ENCODE data around the gene PRKN.

PRKN gene

GRCh38 chr6:161406646-161407045 is 1320.9 kb downstream of the PRKN start:
- Histone ChIP-seq H3K9ac (ENCODE audit: low read length in 2 of 2) (no peak overlapping the region), H3K9me3 (ENCODE audit: control insufficient read depth in 2 of 2, low read length in 2 of 2) (no peaks in the 10 kb centered on the region), H3K27ac (ENCODE audit: low read length) (no peak overlapping the region), H3K36me3 (ENCODE audit: control insufficient read depth in 2 of 2, insufficient read depth in 2 of 2, low read length in 2 of 2) (no peaks in the 10 kb centered on the region), H3K27me3 (ENCODE audit: control insufficient read depth in 1 of 2, insufficient read depth in 2 of 2, low read length in 2 of 2) (no peaks in the 10 kb centered on the region), H3K4me3 (ENCODE audit: low read length in 2 of 2) (no peak overlapping the region), H3K4me1 (ENCODE audit: control insufficient read depth, insufficient read depth, low read length) (no peaks in the 10 kb centered on the region)

GRCh38 chr6:161405418-161405817 is 1322.1 kb downstream of the PRKN start:
- Histone ChIP-seq H3K27me3 (ENCODE audit: control insufficient read depth in 1 of 2, insufficient read depth in 2 of 2, low read length in 2 of 2) (no peaks in the 10 kb centered on the region), H3K36me3 (ENCODE audit: control insufficient read depth in 2 of 2, insufficient read depth in 2 of 2, low read length in 2 of 2) (no peaks in the 10 kb centered on the region), H3K27ac (ENCODE audit: low read length) (no peak overlapping the region), H3K4me3 (ENCODE audit: low read length in 2 of 2) (no peak overlapping the region), H3K9ac (ENCODE audit: low read length in 2 of 2) (no peak overlapping the region), H3K9me3 (ENCODE audit: control insufficient read depth in 2 of 2, low read length in 2 of 2) (no peaks in the 10 kb centered on the region), H3K4me1 (ENCODE audit: control insufficient read depth, insufficient read depth, low read length) (no peaks in the 10 kb centered on the region)

GRCh38 chr6:161403717-161404116 is 1323.8 kb downstream of the PRKN start:
- H3K27me3 ChIP-seq (ENCODE audit: control insufficient read depth in 1 of 2, insufficient read depth in 2 of 2, low read length in 2 of 2) = no peaks in the 10 kb centered on the region
- H3K9me3 ChIP-seq (ENCODE audit: control insufficient read depth in 2 of 2, low read length in 2 of 2) = peaks cover 0 to 2% of the 10 kb centered on the region in 2 donors
- no peak overlapping the region for H3K4me3 ChIP-seq (ENCODE audit: low read length in 2 of 2)
- no peak overlapping the region for H3K9ac ChIP-seq (ENCODE audit: low read length in 2 of 2)
- no peak overlapping the region for H3K27ac ChIP-seq (ENCODE audit: low read length)
- no peaks in the 10 kb centered on the region for H3K36me3 ChIP-seq (ENCODE audit: control insufficient read depth in 2 of 2, insufficient read depth in 2 of 2, low read length in 2 of 2)
- no peaks in the 10 kb centered on the region for H3K4me1 ChIP-seq (ENCODE audit: control insufficient read depth, insufficient read depth, low read length)

- Histone ChIP-seq H3K9ac (ENCODE audit: low read length in 2 of 2) (no peak overlapping the region), H3K9me3 (ENCODE audit: control insufficient read depth in 2 of 2, low read length in 2 of 2) (peaks cover 0 to 2% of the 10 kb centered on the region in 2 donors), H3K4me1 (ENCODE audit: control insufficient read depth, insufficient read depth, low read length) (no peaks in the 10 kb centered on the region), H3K27me3 (ENCODE audit: control insufficient read depth in 1 of 2, insufficient read depth in 2 of 2, low read length in 2 of 2) (no peaks in the 10 kb centered on the region), H3K27ac (ENCODE audit: low read length) (no peak overlapping the region), H3K4me3 (ENCODE audit: low read length in 2 of 2) (no peak overlapping the region), H3K36me3 (ENCODE audit: control insufficient read depth in 2 of 2, insufficient read depth in 2 of 2, low read length in 2 of 2) (no peaks in the 10 kb centered on the region)
Observed at GRCh38 chr6:161401587-161402309, 1325.8 kb downstream of the PRKN start.

- no peak overlapping the region for H3K4me3 ChIP-seq (ENCODE audit: low read length in 2 of 2)
- H3K27me3 ChIP-seq (ENCODE audit: control insufficient read depth in 1 of 2, insufficient read depth in 2 of 2, low read length in 2 of 2) = no peaks in the 10 kb centered on the region
- no peaks in the 10 kb centered on the region for H3K36me3 ChIP-seq (ENCODE audit: control insufficient read depth in 2 of 2, insufficient read depth in 2 of 2, low read length in 2 of 2)
- H3K9ac ChIP-seq (ENCODE audit: low read length in 2 of 2) = no peak overlapping the region
- peaks cover 0 to 2% of the 10 kb centered on the region in 2 donors for H3K9me3 ChIP-seq (ENCODE audit: control insufficient read depth in 2 of 2, low read length in 2 of 2)
- peaks cover 3% of the 10 kb centered on the region for H3K4me1 ChIP-seq (ENCODE audit: control insufficient read depth, insufficient read depth, low read length)
- no peak overlapping the region for H3K27ac ChIP-seq (ENCODE audit: low read length)
Observed at GRCh38 chr6:161400671-161401070, 1326.9 kb downstream of the PRKN start.

GRCh38 chr6:161396539-161396938 is 1331.0 kb downstream of the PRKN start:
- Histone ChIP-seq H3K4me3 (ENCODE audit: low read length in 2 of 2) (no peak overlapping the region), H3K4me1 (ENCODE audit: control insufficient read depth, insufficient read depth, low read length) (peaks cover 5% of the 10 kb centered on the region), H3K27me3 (ENCODE audit: control insufficient read depth in 1 of 2, insufficient read depth in 2 of 2, low read length in 2 of 2) (no peaks in the 10 kb centered on the region), H3K36me3 (ENCODE audit: control insufficient read depth in 2 of 2, insufficient read depth in 2 of 2, low read length in 2 of 2) (no peaks in the 10 kb centered on the region), H3K9me3 (ENCODE audit: control insufficient read depth in 2 of 2, low read length in 2 of 2) (peaks cover 0 to 2% of the 10 kb centered on the region in 2 donors), H3K27ac (ENCODE audit: low read length) (no peak overlapping the region), H3K9ac (ENCODE audit: low read length in 2 of 2) (no peak overlapping the region)

- no peak overlapping the region for H3K4me3 ChIP-seq (ENCODE audit: low read length in 2 of 2)
- H3K36me3 ChIP-seq (ENCODE audit: control insufficient read depth in 2 of 2, insufficient read depth in 2 of 2, low read length in 2 of 2) = no peaks in the 10 kb centered on the region
- H3K27me3 ChIP-seq (ENCODE audit: control insufficient read depth in 1 of 2, insufficient read depth in 2 of 2, low read length in 2 of 2) = no peaks in the 10 kb centered on the region
- no peak overlapping the region for H3K27ac ChIP-seq (ENCODE audit: low read length)
- H3K9ac ChIP-seq (ENCODE audit: low read length in 2 of 2) = no peak overlapping the region
- H3K4me1 ChIP-seq (ENCODE audit: control insufficient read depth, insufficient read depth, low read length) = peaks cover 5% of the 10 kb centered on the region
- peaks cover 0 to 2% of the 10 kb centered on the region in 2 donors for H3K9me3 ChIP-seq (ENCODE audit: control insufficient read depth in 2 of 2, low read length in 2 of 2)
Observed at GRCh38 chr6:161395716-161396231, 1331.8 kb downstream of the PRKN start.

- Histone ChIP-seq H3K27ac (ENCODE audit: low read length) (no peak overlapping the region), H3K9me3 (ENCODE audit: control insufficient read depth in 2 of 2, low read length in 2 of 2) (peaks cover 0 to under 1% of the 10 kb centered on the region in 2 donors), H3K27me3 (ENCODE audit: control insufficient read depth in 1 of 2, insufficient read depth in 2 of 2, low read length in 2 of 2) (no peaks in the 10 kb centered on the region), H3K4me3 (ENCODE audit: low read length in 2 of 2) (no peak overlapping the region), H3K9ac (ENCODE audit: low read length in 2 of 2) (no peak overlapping the region), H3K36me3 (ENCODE audit: control insufficient read depth in 2 of 2, insufficient read depth in 2 of 2, low read length in 2 of 2) (no peaks in the 10 kb centered on the region), H3K4me1 (ENCODE audit: control insufficient read depth, insufficient read depth, low read length) (peaks cover 5% of the 10 kb centered on the region)
Observed at GRCh38 chr6:161394437-161394836, 1333.1 kb downstream of the PRKN start.

- peak overlapping the region in 1 of 2 donors; percentile 40 for H3K4me3 ChIP-seq (ENCODE audit: low read length in 2 of 2)
- H3K9ac ChIP-seq (ENCODE audit: low read length in 2 of 2) = no peak overlapping the region
- no peaks in the 10 kb centered on the region for H3K36me3 ChIP-seq (ENCODE audit: control insufficient read depth in 2 of 2, insufficient read depth in 2 of 2, low read length in 2 of 2)
- H3K4me1 ChIP-seq (ENCODE audit: control insufficient read depth, insufficient read depth, low read length) = peaks cover 5% of the 10 kb centered on the region
- no peaks in the 10 kb centered on the region for H3K27me3 ChIP-seq (ENCODE audit: control insufficient read depth in 1 of 2, insufficient read depth in 2 of 2, low read length in 2 of 2)
- H3K27ac ChIP-seq (ENCODE audit: low read length) = no peak overlapping the region
- no peaks in the 10 kb centered on the region for H3K9me3 ChIP-seq (ENCODE audit: control insufficient read depth in 2 of 2, low read length in 2 of 2)
Observed at GRCh38 chr6:161393839-161394364, 1333.7 kb downstream of the PRKN start.

- no peak overlapping the region for H3K27ac ChIP-seq (ENCODE audit: low read length)
- no peak overlapping the region for H3K4me3 ChIP-seq (ENCODE audit: low read length in 2 of 2)
- H3K27me3 ChIP-seq (ENCODE audit: control insufficient read depth in 1 of 2, insufficient read depth in 2 of 2, low read length in 2 of 2) = no peaks in the 10 kb centered on the region
- no peaks in the 10 kb centered on the region for H3K9me3 ChIP-seq (ENCODE audit: control insufficient read depth in 2 of 2, low read length in 2 of 2)
- H3K9ac ChIP-seq (ENCODE audit: low read length in 2 of 2) = no peak overlapping the region
- no peaks in the 10 kb centered on the region for H3K36me3 ChIP-seq (ENCODE audit: control insufficient read depth in 2 of 2, insufficient read depth in 2 of 2, low read length in 2 of 2)
- H3K4me1 ChIP-seq (ENCODE audit: control insufficient read depth, insufficient read depth, low read length) = peaks cover 5% of the 10 kb centered on the region
Observed at GRCh38 chr6:161393292-161393691, 1334.3 kb downstream of the PRKN start.

GRCh38 chr6:161389756-161390155 is 1337.8 kb downstream of the PRKN start:
- Histone ChIP-seq H3K9me3 (ENCODE audit: control insufficient read depth in 2 of 2, low read length in 2 of 2) (no peaks in the 10 kb centered on the region), H3K27ac (ENCODE audit: low read length) (no peak overlapping the region), H3K4me1 (ENCODE audit: control insufficient read depth, insufficient read depth, low read length) (no peaks in the 10 kb centered on the region), H3K36me3 (ENCODE audit: control insufficient read depth in 2 of 2, insufficient read depth in 2 of 2, low read length in 2 of 2) (no peaks in the 10 kb centered on the region), H3K4me3 (ENCODE audit: low read length in 2 of 2) (no peak overlapping the region), H3K27me3 (ENCODE audit: control insufficient read depth in 1 of 2, insufficient read depth in 2 of 2, low read length in 2 of 2) (no peaks in the 10 kb centered on the region), H3K9ac (ENCODE audit: low read length in 2 of 2) (no peak overlapping the region)
